MM.1S (cell line): ENCODE data around the gene DCDC1.

Experiments used
- DNase-seq: peaks from one replicate; pipeline ENCODE4 v3.0.0-alpha.2; 2015
- H2AFZ ChIP-seq: fragments of 300-600 bp; sonication (generic); 2 replicates; pipeline ENCODE4 v1.6.0; 2016; ENCODE audit warnings: antibody characterized with exemption, low read length
- H3F3A ChIP-seq: fragments of 300-600 bp; sonication (generic); 2 replicates; pipeline ENCODE4 v1.6.1; 2016; ENCODE audit warnings: mild to moderate bottlenecking, antibody characterized with exemption, low read length, moderate library complexity, mixed read lengths; ENCODE audit not compliant: insufficient read depth
- H3K27ac ChIP-seq: fragments of 300-600 bp; sonication (generic); 2 replicates; pipeline ENCODE4 v1.5.1; 2016; ENCODE audit warnings: mild to moderate bottlenecking, low read length
- H3K27me3 ChIP-seq: fragments of 300-600 bp; sonication (generic); replicated peaks from 2 replicates; pipeline ENCODE4 v1.6.0; 2016; ENCODE audit warnings: low read length; ENCODE audit not compliant: insufficient read depth
- H3K36me3 ChIP-seq: fragments of 300-600 bp; sonication (generic); replicated peaks from 2 replicates; pipeline ENCODE4 v1.6.1; 2016; ENCODE audit warnings: mild to moderate bottlenecking, low read length, mixed read lengths; ENCODE audit not compliant: insufficient read depth
- H3K4me1 ChIP-seq: fragments of 300-600 bp; sonication (generic); 2 replicates; pipeline ENCODE4 v1.6.1; 2016; ENCODE audit warnings: low read length, mixed read lengths
- H3K4me2 ChIP-seq: fragments of 300-600 bp; sonication (generic); 2 replicates; pipeline ENCODE4 v1.6.0; 2016; ENCODE audit warnings: low read depth, low read length
- H3K4me3 ChIP-seq: fragments of 300-600 bp; sonication (generic); 2 replicates; pipeline ENCODE4 v1.5.1; 2016; ENCODE audit warnings: low read length, mixed read lengths
- H3K79me2 ChIP-seq: fragments of 300-600 bp; sonication (generic); 2 replicates; pipeline ENCODE4 v1.6.1; 2016; ENCODE audit warnings: mixed run types, low read length, mixed read lengths
- H3K9ac ChIP-seq: fragments of 300-600 bp; sonication (generic); 2 replicates; pipeline ENCODE4 v1.6.1; 2016; ENCODE audit warnings: low read length, mixed read lengths
- H3K9me2 ChIP-seq: fragments of 300-600 bp; sonication (generic); replicated peaks from 2 replicates; pipeline ENCODE4 v1.6.1; 2016; ENCODE audit warnings: mild to moderate bottlenecking, low read length, mixed read lengths; ENCODE audit not compliant: insufficient read depth
- H3K9me3 ChIP-seq: fragments of 300-600 bp; sonication (generic); replicated peaks from 2 replicates; pipeline ENCODE4 v1.6.1; 2016; ENCODE audit warnings: mild to moderate bottlenecking, low read length, mixed read lengths; ENCODE audit not compliant: insufficient read depth
- H4K20me1 ChIP-seq: fragments of 300-600 bp; sonication (generic); 2 replicates; pipeline ENCODE4 v1.6.1; 2016; ENCODE audit warnings: mild to moderate bottlenecking, low read length, moderate library complexity, mixed read lengths; ENCODE audit not compliant: insufficient read depth
- CTCF ChIP-seq: fragments of 300-600 bp; sonication (generic); IDR thresholded peaks from 2 replicates; pipeline ENCODE4 v1.5.1; 2016; ENCODE audit warnings: antibody characterized with exemption, low read length, mixed read lengths
- EZH2 ChIP-seq: fragments of 300-600 bp; sonication (generic); optimal IDR thresholded peaks from 2 replicates; pipeline ENCODE3; 2017; ENCODE audit warnings: low read depth, mild to moderate bottlenecking, antibody characterized with exemption, low read length, mixed read lengths
- EZH2phosphoT487 ChIP-seq: fragments of 300-600 bp; sonication (generic); IDR thresholded peaks from 2 replicates; pipeline ENCODE4 v1.6.1; 2018; ENCODE audit warnings: antibody characterized with exemption, low read length

DCDC1 gene

GRCh38 chr11:31233425-31233824 is 136.1 kb downstream of the DCDC1 start:
- Histone ChIP-seq H3K79me2 (no peaks in the 10 kb centered on the region), H2AFZ (no peak overlapping the region), H3K4me1 (no peaks in the 10 kb centered on the region), H4K20me1 (no peaks in the 10 kb centered on the region), H3F3A (no peaks in the 10 kb centered on the region), H3K9me3 (no peaks in the 10 kb centered on the region), H3K9me2 (no peaks in the 10 kb centered on the region), H3K36me3 (no peaks in the 10 kb centered on the region), H3K27me3 (no peaks in the 10 kb centered on the region), H3K4me3 (no peak overlapping the region), H3K9ac (no peak overlapping the region), H3K4me2 (no peak overlapping the region), H3K27ac (no peak overlapping the region)
- no peak for DNase-seq
- TF ChIP-seq EZH2phosphoT487 = no peak
- peak; percentile 36 for TF ChIP-seq CTCF

GRCh38 chr11:31231601-31232000 is 137.9 kb downstream of the DCDC1 start:
- no peak overlapping the region for H2AFZ ChIP-seq
- H3K9ac ChIP-seq = no peak overlapping the region
- H3K9me2 ChIP-seq = no peaks in the 10 kb centered on the region

GRCh38 chr11:31218847-31219246 is 150.7 kb downstream of the DCDC1 start:
- no peaks in the 10 kb centered on the region for H3K79me2 ChIP-seq
- H3K9me3 ChIP-seq = no peaks in the 10 kb centered on the region
- H3K36me3 ChIP-seq = no peaks in the 10 kb centered on the region
- TF ChIP-seq CTCF (no peak), EZH2 (no peak), EZH2phosphoT487 (no peak)
- no peak overlapping the region for H2AFZ ChIP-seq
- H3K9ac ChIP-seq = no peak overlapping the region
- DNase-seq = no peak
- H3K27me3 ChIP-seq = no peaks in the 10 kb centered on the region
- H3K9me2 ChIP-seq = no peaks in the 10 kb centered on the region
- no peak overlapping the region for H3K4me2 ChIP-seq
- no peaks in the 10 kb centered on the region for H3F3A ChIP-seq
- no peaks in the 10 kb centered on the region for H4K20me1 ChIP-seq
- no peak overlapping the region for H3K4me3 ChIP-seq
- no peak overlapping the region for H3K27ac ChIP-seq
- H3K4me1 ChIP-seq = no peaks in the 10 kb centered on the region

More at GRCh38 chr11:31231601-31232000, 137.9 kb downstream of the DCDC1 start:
- Histone ChIP-seq H3K79me2 (no peaks in the 10 kb centered on the region), H3K9me3 (no peaks in the 10 kb centered on the region), H3K4me1 (no peaks in the 10 kb centered on the region), H4K20me1 (no peaks in the 10 kb centered on the region), H3K4me3 (no peak overlapping the region), H3K27ac (no peak overlapping the region), H3K36me3 (no peaks in the 10 kb centered on the region), H3F3A (no peaks in the 10 kb centered on the region), H3K4me2 (no peak overlapping the region), H3K27me3 (no peaks in the 10 kb centered on the region)
- no peak for TF ChIP-seq CTCF
- TF ChIP-seq EZH2phosphoT487 = no peak
- TF ChIP-seq EZH2 = no peak
- DNase-seq = no peak
